HS-27A (cell line): ENCODE results near the gene WDR59.
"Not testable (repeated sequence)": the region's sequence is repeated elsewhere in the genome, so short reads cannot be mapped to it uniquely, and the experiment has no call there.

Source experiments
- DNase-seq: peaks from one replicate; pipeline ENCODE4 v3.0.0-alpha.2; 2012; ENCODE audit warnings: low read depth, missing footprints

The WDR59 gene, protein sequence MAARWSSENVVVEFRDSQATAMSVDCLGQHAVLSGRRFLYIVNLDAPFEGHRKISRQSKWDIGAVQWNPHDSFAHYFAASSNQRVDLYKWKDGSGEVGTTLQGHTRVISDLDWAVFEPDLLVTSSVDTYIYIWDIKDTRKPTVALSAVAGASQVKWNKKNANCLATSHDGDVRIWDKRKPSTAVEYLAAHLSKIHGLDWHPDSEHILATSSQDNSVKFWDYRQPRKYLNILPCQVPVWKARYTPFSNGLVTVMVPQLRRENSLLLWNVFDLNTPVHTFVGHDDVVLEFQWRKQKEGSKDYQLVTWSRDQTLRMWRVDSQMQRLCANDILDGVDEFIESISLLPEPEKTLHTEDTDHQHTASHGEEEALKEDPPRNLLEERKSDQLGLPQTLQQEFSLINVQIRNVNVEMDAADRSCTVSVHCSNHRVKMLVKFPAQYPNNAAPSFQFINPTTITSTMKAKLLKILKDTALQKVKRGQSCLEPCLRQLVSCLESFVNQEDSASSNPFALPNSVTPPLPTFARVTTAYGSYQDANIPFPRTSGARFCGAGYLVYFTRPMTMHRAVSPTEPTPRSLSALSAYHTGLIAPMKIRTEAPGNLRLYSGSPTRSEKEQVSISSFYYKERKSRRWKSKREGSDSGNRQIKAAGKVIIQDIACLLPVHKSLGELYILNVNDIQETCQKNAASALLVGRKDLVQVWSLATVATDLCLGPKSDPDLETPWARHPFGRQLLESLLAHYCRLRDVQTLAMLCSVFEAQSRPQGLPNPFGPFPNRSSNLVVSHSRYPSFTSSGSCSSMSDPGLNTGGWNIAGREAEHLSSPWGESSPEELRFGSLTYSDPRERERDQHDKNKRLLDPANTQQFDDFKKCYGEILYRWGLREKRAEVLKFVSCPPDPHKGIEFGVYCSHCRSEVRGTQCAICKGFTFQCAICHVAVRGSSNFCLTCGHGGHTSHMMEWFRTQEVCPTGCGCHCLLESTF

DNA sequence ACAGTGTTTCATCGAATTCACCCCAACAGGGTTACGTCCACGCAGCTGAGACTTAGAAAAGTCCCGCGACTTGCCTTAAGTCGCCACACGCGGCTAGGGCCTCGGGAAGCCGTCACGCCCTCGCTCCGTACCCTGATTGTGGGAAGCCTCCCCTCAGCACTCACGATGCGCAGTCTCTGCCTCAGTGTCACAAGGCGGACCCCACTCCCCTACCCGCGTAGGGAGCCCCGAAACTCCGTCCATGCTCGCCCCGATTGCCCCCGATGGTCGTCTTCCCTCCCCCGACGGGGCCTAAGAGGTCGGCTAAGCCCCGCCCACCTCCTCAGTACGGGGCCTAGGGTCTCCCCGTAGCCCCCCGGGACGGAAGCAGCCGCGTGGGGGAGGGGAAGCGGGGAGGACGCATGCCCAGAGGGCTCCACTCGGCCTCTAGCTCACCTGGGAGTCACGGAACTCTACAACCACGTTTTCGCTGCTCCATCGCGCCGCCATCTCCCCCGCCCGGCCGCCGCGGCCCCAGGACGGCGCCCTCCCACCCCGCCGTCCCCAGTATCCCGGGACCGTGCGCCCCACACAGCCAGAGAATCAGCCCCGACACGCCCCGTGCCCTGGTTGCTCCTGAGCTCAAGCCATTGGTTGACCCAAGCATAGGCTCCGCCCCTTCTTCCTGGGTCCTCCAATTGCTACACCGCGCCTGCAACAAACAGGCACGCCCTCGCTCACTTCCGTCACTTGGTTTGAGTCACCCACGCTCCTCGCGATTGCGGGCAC, at the start of gene WDR59:
Gene WDR59, minus strand, starts transcription at position 595 of the 768 bp plus-strand sequence. Its CDS starts 106 bp downstream, at position 489.
- peak; percentile 98 for DNase-seq

DNA sequence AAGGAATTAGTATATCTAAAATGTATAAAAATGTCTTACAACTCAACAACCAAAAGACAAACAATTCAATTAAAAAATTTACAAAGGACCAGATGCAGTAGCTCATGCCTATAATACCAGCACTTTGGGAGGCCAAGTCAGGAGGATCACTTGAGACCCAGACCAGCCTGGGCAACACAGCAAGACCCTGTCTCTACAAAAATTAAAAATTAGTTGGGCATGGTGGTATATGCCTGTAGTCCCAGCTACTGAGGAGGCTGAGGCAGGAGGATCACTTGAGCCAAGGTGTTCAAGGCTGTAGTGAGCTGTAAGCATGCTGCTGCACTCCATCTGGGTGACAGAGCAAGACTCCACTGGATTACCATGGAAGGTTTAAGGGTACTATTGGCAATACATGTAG, 47.7 kb upstream of the WDR59 start:
- no peak for DNase-seq

DNA sequence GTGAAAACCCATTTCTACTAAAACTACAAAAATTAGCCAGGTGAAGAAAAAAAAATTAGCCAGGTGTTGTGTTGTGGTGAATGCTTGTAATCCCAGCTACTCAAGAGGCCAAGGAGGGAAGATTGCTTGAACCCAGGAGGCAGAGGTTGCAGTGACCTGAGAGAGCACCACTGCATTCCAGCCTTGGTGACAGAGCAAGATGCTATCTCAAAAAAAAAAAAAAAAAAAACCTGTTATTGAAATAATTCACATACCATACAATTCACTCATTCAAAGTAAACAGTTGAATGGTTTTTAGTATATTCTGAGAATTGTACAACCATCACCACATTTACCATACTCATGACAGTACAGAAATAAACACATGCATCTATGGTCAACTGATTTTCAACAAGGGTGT, 44.9 kb upstream of the WDR59 start:
- peak; percentile 72 for DNase-seq

DNA sequence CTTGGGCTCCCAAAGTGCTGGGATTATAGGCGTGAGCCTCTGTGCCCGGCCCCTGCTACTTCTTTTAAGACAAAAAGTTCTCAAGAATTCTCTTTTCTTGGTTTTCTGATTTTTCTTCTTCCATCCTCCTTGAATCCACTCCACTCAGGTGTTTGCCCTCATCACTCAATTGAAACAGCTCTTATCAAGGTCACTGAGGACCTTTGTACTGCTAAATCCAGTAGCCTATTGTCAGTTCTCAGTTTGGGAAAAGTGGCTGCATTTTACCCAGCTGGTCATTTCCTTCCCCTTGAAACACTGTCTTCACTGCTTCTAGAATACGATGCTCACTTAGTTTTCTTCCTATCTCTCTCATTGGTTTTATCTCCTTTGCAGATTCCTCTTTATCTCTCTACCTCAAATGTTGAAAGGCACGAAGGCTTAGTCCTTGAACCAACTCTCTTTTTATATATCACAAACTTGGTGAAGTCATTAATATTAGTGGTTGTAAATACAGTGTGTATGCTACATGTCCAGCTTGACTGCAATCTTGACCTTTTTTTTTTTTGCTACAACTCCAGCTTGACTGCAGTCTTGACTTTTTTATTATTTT, 43.7 kb upstream of the WDR59 start:
- DNase-seq: no peak

DNA sequence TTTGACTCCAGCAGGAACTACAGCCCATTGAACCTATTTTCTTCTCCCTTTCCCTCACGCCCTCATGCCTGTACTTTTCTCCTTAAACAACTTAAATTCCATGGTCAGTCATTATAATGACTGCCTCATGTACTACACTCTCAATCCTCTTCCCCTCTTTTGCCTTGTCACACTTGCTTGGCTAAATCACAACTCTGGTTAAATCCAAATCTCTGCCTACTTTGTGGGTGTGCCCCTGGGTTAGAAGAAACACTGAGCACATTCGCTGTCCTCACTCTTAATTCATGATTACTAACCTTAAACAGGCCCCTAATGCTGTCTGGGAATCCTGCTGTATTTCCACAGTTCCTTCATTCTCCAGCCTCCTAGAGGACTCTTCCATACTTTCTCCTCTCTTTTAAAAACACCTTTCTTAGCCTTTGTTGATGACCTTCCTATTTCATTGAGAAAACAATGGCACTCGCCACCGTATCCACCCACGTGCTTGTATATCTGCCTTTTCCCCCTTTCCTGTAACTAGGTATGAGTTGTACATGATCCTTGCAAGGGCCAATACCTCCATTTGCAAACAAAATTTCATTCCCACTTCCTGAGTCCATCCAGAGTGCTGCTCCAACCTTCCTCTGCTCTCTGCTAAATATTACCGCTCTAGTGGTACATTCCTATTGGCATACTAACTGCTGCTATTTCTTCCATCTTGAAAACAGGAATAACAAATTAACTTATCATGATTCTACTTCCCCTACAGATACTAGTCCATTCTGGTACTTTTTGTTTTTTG, 42.8 kb upstream of the WDR59 start:
- DNase-seq: no peak

DNA sequence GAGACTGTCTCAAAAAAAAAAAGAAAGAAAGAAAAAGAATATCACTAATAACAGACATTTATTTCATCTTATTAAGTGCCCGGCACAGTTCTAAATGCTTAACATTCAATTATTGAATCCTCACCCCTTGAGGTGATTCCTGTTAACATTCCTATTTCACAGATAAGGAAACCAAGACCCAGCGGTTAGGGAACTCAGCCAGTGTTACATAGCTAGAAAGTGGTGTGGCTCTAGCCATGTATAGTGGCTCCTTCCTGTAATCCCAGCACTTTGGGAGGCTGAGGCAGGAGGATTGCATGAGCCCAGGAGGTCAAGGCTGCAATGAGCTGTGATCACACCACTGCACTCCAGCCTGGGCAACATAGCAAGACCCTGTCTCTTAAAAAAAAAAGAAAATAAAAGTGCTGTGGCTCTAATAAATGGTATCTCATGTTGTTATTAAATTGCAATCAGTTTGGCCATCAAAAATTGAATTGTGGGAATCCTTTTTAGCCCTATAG, 42.0 kb upstream of the WDR59 start:
- no peak for DNase-seq

DNA sequence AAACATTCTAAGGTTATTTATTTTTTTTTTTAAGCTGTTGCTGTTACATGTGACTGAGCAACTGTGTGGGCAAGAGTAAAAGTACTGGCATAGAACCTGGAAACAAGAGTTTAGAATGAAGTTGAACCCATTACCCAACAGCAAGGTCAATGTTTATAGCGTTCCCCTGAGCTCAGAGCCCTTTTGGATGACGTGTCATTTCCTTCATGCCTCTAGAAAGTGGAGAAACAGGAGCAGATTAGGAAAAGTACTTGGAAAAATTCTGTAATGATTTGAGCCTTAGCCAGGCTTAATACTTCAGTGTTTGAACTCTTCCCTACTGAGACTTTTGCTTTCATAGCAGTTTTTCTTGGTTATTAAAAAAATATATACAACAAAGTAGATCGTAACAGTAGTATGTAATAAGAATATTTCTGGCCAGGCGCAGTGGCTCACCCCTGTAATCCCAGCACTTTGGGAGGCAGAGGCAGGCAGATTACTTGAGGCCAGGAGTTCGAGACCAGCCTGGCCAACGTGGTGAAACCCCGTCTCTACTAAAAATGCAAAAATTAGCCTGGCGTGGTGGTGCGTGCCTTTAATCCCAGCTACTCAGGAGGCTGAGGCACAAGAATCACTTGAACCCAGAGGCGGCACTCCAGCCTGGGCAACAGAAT, 41.4 kb upstream of the WDR59 start:
- not testable (repeated sequence) for DNase-seq

DNA sequence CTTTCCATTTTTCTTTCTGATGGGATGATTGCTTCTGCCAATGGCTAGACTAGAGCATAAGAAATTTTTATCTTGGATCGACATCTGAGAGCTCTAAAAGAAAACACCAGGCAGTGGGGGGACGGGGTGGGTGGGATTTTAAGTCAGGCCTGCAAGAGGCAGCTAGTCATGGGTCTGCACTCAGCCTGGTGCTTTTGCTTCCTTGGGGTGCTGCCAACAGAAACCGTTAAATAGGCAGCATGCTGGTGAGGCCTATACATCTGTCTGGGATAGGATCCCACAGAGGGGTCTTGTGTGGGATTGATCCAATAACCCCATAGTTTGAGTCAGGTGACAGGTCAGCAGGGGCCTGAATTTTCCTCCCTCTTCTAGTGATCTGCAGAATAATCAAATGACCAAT, 40.8 kb upstream of the WDR59 start:
- DNase-seq: no peak

DNA sequence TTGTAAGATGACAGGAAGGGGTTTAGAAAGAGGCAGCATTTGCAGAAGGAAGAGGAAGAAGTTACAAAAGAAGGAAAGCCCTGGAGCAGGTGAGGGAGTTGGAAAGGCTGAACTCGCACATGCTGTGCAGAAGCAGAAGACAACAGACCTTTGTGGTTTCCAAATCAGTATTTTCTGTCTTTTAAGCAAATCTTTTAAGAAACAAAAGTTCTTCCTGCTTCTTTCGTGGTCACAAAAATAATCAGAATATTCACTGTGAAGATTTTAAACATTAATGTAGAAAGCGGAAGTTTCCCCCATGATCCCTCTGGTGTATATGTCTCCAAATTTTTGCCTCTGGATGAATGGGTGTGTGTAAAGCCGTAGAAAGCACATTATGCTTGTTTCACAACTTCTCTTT, 39.7 kb upstream of the WDR59 start:
- no peak for DNase-seq

DNA sequence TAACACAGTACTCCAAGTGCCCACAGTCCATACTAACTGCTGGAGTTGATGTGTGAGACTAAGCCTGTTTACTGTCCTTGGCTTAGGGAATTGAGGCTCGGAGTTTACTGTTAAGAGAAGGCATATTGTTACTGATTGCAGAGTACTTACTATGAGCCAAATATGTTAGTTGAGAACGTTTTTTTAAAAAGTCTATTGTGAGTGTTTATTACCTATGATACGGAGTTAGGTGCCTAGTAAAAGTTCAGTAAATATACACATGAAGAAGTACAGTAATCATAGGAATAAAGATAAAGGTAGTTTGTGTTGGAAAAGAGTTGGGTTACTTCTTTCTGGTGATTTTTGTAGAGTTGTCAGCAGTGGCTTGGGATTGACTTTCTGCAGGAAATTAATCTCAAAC, 39.3 kb upstream of the WDR59 start:
- no peak for DNase-seq

DNA sequence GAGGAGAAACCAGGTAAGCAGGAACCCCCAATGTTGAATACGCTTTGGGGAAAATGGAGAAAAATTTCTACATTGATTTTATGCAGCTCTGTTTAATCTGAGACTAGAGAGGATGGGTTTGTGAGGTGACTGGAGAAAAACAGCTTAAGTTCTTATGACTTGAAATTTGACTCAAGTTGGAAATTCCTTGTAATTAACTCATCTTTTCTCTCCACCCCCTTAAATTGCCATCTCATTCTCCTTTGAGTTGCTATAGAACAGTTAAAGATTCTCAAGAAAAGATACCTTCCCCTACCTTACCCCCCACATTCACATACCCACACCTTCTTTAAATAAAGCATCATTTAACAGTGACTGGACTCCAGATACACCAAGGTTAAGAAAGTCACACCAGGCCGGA, 38.1 kb upstream of the WDR59 start:
- no peak for DNase-seq

DNA sequence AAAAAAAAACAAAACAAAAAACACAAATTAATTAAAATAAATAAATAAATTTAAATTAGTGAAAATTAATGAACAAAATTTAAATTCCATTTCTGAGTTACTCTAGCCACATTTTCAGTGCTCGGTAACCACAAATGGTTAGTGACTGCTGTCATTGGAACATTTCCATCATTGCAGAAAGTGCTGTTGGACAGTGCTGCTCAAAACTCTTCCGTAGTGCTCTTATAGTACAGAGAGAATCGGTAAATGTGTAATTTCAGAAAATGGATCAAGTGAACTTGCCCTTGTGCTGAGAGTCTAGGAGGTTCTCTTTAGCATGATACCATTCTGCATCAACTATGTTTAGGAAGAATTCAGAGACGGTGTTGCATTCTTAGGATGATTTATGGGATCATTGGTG, 37.6 kb upstream of the WDR59 start:
- no peak for DNase-seq

DNA sequence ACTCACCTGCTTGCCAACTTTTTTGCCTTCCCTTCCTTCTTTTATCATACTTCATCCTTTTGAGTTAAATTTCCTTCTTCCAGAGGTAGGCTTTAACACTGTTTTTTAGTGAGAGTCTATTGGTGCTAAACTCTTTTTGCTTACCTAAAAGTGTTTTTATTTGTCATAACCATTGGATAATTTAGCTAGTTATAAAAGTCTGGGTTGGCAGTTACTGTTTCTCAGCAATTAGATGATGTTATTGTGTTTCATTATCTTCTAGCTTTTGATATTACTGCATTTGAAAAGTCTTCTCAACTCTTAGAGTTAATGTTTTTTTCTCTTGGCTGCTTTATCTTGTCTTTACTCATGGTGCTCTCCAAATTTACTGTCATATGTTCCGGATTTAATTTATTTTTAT, 36.5 kb upstream of the WDR59 start:
- no peak for DNase-seq

DNA sequence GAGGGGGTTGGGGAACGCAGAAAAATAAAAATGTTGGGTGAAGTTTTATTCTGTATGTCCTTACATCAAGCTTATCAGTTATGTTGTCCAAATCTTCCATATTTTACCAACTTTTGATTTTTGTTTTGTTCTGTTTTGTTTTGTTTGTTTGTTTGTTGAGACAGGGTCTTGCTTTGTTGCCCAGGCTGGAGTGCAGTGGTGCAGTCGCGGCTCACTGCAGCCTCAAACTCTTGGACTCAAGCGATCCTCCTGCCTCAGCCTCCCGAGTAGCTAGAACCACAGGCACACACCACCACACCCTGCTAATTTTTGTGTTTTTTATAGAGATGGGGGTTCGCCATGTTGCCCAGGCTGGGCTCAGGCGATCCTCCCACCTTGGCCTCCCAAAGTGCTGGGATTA, 34.7 kb upstream of the WDR59 start:
- DNase-seq: no peak

DNA sequence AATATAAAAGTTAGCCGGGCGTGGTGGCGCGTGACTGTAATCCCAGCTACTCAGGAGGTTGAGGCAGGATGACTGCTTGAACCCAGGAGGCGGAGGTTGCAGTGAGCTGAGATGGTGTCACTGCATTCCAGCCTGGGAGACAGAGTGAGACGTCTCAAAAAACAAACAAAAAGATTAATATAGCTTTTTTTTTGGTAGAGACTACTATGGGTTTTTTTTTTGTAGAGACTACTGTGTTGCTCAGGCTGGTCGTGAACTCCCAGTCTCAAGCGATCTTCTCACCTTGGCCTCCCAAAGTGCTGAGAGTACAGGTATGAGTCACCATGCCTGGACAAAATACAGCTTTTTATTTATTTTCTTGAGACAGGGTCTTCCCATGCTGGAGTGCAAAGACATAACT, 34.1 kb upstream of the WDR59 start:
- DNase-seq: no peak

DNA sequence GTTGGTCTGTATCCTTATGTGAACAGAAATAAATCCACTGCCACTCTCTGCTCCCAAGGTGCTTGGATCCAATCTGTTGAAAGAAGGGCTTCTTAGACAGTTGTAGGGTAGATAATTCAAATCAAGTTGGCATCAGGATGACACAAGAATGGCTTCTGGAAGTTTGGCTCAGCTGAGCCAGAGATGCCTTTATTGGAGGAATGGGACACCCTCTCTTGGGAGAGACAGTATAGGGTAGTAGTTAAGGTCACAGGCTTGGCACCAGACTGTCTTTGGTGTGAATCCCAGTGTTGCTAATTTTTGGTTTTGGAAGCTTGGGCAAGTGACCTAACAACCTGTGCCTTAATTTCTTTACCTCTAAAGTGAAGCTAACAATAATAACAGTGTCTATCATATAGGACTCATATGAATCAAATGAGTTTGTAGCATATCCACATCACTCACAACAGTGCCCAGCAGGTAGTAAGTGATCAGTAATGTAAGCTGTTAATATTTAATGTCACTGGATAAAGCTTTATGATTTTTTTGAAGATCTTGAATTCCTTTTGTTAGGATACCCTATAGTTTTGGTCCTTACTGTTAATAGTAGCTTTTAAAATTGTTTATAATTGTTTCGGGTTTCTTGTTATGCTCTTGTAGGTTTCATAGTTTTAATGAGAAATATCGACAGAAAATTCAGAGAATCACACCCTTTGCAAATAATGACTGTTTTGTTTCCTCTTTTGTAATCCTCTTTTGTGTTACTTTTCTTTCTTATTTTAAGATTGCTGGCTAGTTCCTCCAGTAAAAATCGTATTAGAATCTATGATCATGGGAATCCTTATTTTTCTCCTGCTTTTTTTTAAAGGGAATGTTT, 33.0 kb upstream of the WDR59 start:
- no peak for DNase-seq

DNA sequence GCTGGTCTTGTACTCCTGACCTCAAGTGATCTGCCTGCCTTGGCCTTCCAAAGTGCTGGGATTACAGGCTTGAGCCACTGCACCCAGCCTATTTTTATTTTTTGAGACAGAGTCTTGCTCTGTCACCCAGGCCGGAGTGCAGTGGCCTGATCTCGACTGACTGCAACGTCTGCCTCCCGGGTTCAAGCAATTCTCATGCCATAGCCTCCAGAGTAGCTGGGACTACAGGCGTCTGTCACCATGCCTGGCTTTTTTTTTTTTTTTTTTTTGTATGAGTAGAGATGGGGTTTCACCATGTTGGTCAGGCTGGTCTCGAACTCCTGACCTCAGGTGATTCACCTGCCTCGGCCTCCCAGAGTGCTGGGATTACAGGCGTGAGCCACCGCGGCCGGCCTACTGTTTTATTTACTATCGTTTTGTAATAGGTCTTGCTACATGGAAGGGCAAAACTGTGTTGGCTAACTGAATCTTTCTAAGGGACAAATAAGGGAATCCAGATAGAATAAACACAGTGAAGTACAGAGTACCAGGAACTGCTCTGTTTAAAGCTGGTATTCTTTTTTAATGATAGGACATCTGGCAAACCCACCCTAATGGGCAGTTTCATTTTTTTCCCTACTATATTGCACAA, 31.6 kb upstream of the WDR59 start:
- DNase-seq: not testable (repeated sequence)

DNA sequence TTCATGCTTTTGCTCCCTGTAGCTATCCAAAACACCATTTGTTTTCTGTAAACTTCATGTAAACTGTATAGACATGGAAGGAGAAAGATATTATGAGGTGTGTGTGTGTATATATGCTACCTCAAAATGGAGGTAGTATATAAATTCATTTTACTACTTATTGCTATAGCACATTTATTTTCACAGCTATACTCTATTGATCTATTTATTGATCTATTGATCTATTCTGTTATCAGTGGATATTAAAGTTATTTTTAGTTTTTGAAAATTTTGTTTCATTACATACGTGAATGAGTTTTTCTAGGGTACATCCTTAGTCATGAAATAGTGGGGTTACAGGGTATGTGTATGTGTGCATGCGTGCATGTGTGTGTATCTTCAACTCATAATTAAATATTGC, 29.4 kb upstream of the WDR59 start:
- no peak for DNase-seq

DNA sequence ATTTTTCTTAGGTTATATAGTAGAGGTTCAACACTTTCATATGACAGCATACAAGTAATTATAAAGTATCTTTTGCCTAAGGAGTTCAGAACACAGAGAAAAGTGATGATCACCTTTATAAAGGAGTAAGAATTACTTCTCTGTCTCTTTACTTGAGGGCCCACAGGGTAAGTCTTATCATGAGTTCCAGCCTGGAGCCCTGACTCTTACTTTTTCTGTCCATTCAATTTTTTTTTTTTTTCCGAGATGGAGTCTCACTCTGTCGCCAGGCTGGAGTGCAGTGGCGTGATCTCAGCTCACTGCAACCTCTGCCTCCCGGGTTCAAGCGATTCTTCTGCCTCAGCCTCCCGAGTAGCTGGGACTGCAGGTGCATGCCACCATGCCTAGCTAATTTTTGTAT, 28.2 kb upstream of the WDR59 start:
- not testable (repeated sequence) for DNase-seq
